Activated naive CD4-positive, alpha-beta T cell treated with anti-CD3 and anti-CD28 coated beads, Interleukin-2, amount 10 ng/mL, durations not matched to agents 7 days and 5 days (primary cell): ENCODE measurements around the gene ALX3.
"Not testable (repeated sequence)": the region's sequence is repeated elsewhere in the genome, so short reads cannot be mapped to it uniquely, and the experiment has no call there.

Source experiments
- CTCF ChIA-PET: fragments of 350-600 bp; sonication (Branson Sonifier 250); formaldehyde crosslinking; loops from one replicate; lab custom pipeline; 2021; ENCODE audit warnings: antibody characterized with exemption; lab: Charles Lee
- DNase-seq: peaks from one replicate; pipeline ENCODE4 v3.0.0-alpha.2; 2020
- H3K27ac Mint-ChIP-seq: one replicate; pipeline ENCODE4 v1.8.0; 2021; ENCODE audit warnings: mild to moderate bottlenecking, moderate library complexity, mixed read lengths
- H3K27me3 Mint-ChIP-seq: one replicate; pipeline ENCODE4 v1.8.0; 2021; ENCODE audit warnings: mild to moderate bottlenecking, mixed read lengths
- H3K36me3 Mint-ChIP-seq: one replicate; pipeline ENCODE4 v1.8.0; 2021; ENCODE audit warnings: mixed read lengths
- H3K4me1 Mint-ChIP-seq: one replicate; pipeline ENCODE4 v1.8.0; 2021; ENCODE audit warnings: mixed read lengths
- H3K4me3 Mint-ChIP-seq: one replicate; pipeline ENCODE4 v1.8.0; 2021; ENCODE audit warnings: mild to moderate bottlenecking, moderate library complexity, mixed read lengths
- H3K9me3 Mint-ChIP-seq: one replicate; pipeline ENCODE4 v1.8.0; 2021; ENCODE audit warnings: mixed read lengths

Gene ALX3

DNA sequence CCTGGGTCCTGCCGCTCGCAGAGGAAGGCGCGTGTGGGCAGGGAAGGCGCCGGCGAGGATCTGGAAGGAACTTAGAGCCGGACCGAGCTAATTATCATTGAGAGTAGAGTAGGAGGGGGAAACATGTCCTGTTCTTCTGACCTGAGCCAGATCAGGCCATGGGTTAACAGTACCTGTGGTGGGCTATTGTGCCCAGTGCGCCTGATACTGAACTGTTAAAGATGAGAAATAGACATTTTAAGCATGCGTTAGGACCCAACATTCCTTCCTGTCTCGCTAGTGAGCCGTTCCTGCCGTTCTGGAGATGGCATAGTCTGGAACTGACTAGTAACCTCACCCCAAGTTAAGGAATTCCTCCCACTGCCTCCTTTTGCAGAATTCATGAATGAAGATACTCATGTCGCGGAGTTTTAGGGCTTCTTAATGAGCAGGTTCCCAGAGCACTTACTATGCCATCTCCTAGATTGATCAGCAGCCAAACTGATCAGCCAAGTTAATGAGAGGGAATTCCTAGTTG, 35.2 kb downstream of the ALX3 start:
- Mint-ChIP-seq H3K36me3 (peaks cover 29% of the 10 kb centered on the region), H3K27ac (peak overlapping the region; percentile 83), H3K4me3 (peak overlapping the region; percentile 93), H3K9me3 (no peaks in the 10 kb centered on the region), H3K4me1 (peaks cover 61% of the 10 kb centered on the region), H3K27me3 (no peaks in the 10 kb centered on the region)
- CTCF ChIA-PET, result interaction anchor here (1.0 to 2.2 kb wide), 6 partner anchors 15 to 51 kb away, joined by 3 to 7 read pairs (median 5); partner anchors contain the start of gene AHCYL1
- no peak for DNase-seq

DNA sequence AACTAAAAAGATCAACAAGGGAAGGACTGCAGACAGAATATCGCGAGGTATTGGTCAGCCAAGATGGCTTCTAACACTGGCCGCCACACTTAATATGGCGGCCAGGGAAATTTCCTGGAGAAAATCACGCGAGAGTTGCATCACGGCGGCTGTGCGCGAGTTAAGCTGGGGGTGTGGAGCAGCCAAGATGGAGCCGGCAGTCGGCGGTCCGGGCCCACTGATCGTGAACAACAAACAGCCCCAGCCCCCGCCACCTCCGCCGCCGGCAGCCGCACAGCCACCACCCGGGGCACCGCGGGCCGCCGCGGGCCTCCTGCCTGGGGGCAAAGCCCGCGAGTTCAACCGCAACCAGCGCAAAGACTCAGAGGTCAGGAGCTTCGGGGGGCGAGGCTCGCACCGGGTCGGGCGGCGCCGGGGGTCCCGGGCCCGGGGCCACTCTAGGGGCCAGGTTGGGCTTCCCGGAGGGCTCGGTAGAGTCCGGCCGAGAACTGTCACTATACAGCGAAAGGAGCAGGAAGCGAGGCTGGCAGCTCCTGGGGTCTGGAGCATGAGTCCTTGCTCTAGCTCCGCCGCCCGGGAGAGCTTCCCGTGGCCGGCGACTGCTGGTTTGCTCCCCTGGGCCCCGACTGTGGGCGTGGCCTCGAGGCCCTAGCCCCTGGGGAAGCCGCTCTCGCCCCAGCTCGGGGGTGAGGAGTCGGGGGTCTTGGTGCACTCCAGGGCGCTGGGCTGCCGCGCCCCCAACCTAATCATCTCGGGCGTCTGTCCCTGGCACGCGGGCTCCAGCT, 35.8 kb downstream of the ALX3 start, which contains the start of gene STRIP1:
Gene STRIP1 (plus strand): TSS at position 174 of the 785 bp plus-strand sequence. CDS start 14 bp downstream, at position 188.
- CTCF ChIA-PET, result interaction anchor here (1.0 to 2.2 kb wide), 6 partner anchors 15 to 50 kb away, joined by 3 to 7 read pairs (median 6); partner anchors contain the start of gene AHCYL1
- H3K4me3 Mint-ChIP-seq, result peak within 1 kb of the TSS; percentile 93
- peaks cover 63% of the 10 kb centered on the region for H3K4me1 Mint-ChIP-seq
- H3K9me3 Mint-ChIP-seq, result no peaks in the 10 kb centered on the region
- peak; percentile 96 for DNase-seq
- H3K27me3 Mint-ChIP-seq, result no peaks in the 10 kb centered on the region
- peak within 1 kb of the TSS; percentile 89 for H3K27ac Mint-ChIP-seq
- H3K36me3 Mint-ChIP-seq, result peaks cover 27% of the 10 kb centered on the region

DNA sequence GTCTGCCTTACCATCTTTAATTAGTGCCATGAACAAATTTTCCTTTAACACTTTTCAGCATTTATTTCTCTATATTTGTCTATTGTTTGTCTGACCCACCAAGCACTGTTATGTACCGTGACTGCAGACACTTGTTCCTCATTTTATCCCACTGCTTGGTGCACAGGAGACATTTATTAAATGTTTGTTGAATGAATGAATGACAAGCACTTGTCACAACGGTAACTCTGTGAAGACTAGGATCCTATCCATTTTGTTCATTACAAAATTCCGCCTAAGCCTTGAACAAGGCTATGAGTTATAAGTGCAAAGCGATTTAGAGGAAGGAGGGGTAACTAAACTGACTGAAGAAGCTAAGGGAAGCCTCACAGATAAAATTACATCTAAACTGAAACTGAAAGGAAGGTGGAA, 36.4 kb downstream of the ALX3 start:
- no peak for DNase-seq
- H3K4me3 Mint-ChIP-seq, result peak overlapping the region; percentile 92
- CTCF ChIA-PET, result interaction anchor here (1.0 to 2.2 kb wide), 5 partner anchors 18 to 50 kb away, joined by 4 to 7 read pairs (median 6); partner anchors contain the start of gene AHCYL1
- no peaks in the 10 kb centered on the region for H3K9me3 Mint-ChIP-seq
- H3K27ac Mint-ChIP-seq, result peak overlapping the region; percentile 89
- H3K4me1 Mint-ChIP-seq, result peaks cover 65% of the 10 kb centered on the region
- H3K36me3 Mint-ChIP-seq, result peaks cover 22% of the 10 kb centered on the region
- no peaks in the 10 kb centered on the region for H3K27me3 Mint-ChIP-seq

DNA sequence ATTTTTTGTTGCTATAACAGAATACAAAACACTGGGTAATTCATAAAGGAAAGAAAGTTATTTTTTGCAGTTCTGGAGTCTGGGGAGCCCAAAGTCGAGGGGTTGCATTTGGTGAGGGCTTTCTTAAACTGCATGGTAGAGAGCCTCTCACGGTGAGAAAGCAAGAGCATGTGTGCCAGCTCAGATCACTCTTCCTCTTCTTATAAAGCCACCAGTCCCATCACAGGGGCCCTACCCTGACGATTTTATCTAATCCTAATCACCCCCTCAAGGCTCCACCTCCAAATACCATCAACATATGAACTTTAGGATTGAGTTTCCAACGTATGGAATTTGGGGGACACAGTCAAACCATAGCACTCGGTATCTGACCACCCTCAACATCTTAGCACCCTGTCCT, 37.1 kb downstream of the ALX3 start:
- H3K36me3 Mint-ChIP-seq, result peaks cover 17% of the 10 kb centered on the region
- CTCF ChIA-PET, result no interaction called here
- H3K27me3 Mint-ChIP-seq, result no peaks in the 10 kb centered on the region
- H3K4me3 Mint-ChIP-seq, result no peak overlapping the region
- H3K27ac Mint-ChIP-seq, result peak overlapping the region; percentile 89
- peaks cover 65% of the 10 kb centered on the region for H3K4me1 Mint-ChIP-seq
- no peak for DNase-seq
- no peaks in the 10 kb centered on the region for H3K9me3 Mint-ChIP-seq

DNA sequence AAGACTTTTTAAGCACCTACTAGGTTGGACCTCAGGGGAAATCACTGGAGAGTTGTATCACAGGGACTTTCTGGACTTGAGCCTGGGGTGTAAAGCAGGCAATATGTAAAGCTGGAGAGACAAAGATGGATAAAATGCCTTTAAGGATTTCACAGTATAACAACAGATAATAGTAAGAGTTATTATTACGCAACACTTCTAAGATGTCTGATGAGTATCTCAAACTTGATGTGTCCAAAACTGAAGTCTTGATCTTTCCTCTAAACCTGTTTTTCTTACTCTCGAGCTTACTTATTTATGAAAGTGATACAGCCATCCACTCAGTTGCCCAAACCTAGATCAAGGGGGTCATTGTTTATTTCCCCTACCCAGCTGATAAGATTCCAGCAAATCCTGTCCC, 38.1 kb downstream of the ALX3 start:
- peaks cover 65% of the 10 kb centered on the region for H3K4me1 Mint-ChIP-seq
- peak overlapping the region; percentile 6 for H3K27ac Mint-ChIP-seq
- no peak for DNase-seq

DNA sequence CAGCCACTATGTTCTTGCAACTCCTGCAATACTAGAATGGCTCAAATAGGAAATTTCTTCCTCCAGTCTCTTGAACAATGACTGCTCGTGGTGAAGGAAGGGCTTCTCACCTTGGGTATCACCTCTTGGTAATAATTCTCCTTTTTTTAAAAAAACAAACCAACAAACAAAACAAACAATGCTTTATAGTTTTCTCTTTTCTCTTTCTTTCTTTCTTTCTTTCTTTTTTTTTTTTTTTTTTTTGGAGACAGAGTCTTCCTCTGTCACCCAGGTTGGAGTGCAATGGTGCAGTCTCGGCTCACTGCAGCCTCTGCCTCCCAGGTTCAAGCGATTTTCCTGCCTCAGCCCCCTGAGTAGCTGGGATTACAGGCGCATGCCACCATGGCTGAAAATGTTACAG, 39.8 kb downstream of the ALX3 start:
- CTCF ChIA-PET, result interaction anchor here (0.9 to 3.0 kb wide), 12 partner anchors 11 to 74 kb away, joined by 3 to 19 read pairs (median 8); partner anchors contain the start of gene AHCYL1
- Mint-ChIP-seq H3K27ac (peak overlapping the region; percentile 89), H3K4me3 (peak overlapping the region; percentile 73), H3K4me1 (peaks cover 51% of the 10 kb centered on the region)
- DNase-seq, H3K27me3 Mint-ChIP-seq, H3K36me3 Mint-ChIP-seq, H3K9me3 Mint-ChIP-seq: not testable (repeated sequence)

More for the DNA sequence above, 38.1 kb downstream of the ALX3 start:
- H3K4me3 Mint-ChIP-seq, result no peak overlapping the region
- CTCF ChIA-PET, result interaction anchor here (0.7 to 1.6 kb wide), 4 partner anchors 21 to 74 kb away, joined by 3 to 9 read pairs (median 5); partner anchors contain the start of gene AHCYL1
- H3K9me3 Mint-ChIP-seq, result no peaks in the 10 kb centered on the region
- H3K36me3 Mint-ChIP-seq, result peaks cover 12% of the 10 kb centered on the region
- H3K27me3 Mint-ChIP-seq, result no peaks in the 10 kb centered on the region

DNA sequence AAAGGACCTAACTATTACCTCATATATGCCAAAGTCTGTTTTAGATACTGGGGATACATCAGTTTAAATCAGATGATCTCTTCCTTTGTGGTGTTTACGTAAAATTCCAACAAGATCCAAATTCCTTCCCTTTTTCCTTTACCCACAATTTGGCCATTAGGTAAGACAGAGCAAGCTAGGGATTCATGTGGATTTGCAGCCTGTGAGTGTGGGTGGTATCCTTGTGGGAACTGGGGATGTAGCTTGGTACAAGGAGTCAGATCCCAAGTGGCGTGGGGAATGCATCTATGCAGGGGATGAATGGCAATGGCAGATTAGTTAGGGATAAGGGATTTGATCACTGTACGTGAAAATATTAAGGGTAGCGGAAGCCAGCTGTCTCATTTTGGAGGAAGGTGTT, 45.9 kb downstream of the ALX3 start:
- Mint-ChIP-seq H3K4me1 (peaks cover 2% of the 10 kb centered on the region), H3K36me3 (peaks cover 22% of the 10 kb centered on the region), H3K27ac (no peak overlapping the region), H3K27me3 (no peaks in the 10 kb centered on the region), H3K4me3 (no peak overlapping the region), H3K9me3 (no peaks in the 10 kb centered on the region)
- CTCF ChIA-PET, result no interaction called here
- no peak for DNase-seq

DNA sequence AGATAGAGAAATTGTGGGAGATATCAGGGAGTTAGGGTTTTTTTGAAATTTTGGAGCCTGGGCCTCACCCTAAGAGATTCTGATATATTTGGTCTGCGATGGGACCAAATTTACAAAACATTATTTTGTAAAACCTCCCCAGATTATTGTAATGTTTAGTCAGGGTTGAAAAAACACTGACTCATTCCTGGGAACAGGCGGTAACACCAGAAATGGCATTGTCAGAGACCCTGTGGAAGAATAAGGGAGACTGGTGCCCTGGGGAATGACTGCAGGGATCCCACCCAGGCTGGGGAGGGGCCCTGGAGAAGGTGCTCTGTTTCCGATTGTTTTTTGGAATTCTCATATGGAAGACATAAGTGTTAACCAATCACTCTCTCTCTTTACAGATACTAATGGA, 49.2 kb downstream of the ALX3 start:
- Mint-ChIP-seq H3K27me3 (no peaks in the 10 kb centered on the region), H3K4me1 (no peaks in the 10 kb centered on the region), H3K9me3 (no peaks in the 10 kb centered on the region), H3K27ac (no peak overlapping the region), H3K36me3 (peaks cover 46% of the 10 kb centered on the region), H3K4me3 (no peak overlapping the region)
- no peak for DNase-seq
- CTCF ChIA-PET, result interaction anchor here (2.6 kb wide), 1 partner anchor 9 kb away, joined by 19 read pairs; no protein-coding TSS in a partner anchor

DNA sequence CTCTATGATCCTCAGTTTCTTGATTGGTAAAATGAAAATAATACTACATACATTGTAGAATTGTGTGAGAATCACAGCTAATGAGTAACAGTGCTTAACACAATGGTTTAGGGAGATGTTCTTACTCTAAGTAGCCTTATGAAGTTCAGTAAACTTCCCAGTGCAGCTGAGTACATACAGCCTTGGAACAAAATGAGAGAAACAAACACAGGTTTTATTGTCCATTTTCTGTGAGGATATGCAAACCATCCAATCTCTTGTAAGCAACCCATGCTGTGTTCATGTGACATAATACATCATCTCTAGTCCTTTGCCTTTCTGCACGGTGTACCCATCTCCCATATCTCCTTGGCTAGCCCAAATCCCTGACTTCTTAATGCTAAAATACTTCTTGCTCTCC, 50.7 kb downstream of the ALX3 start:
- Mint-ChIP-seq H3K36me3 (peaks cover 56% of the 10 kb centered on the region), H3K9me3 (no peaks in the 10 kb centered on the region), H3K27ac (no peak overlapping the region), H3K4me3 (no peak overlapping the region), H3K27me3 (no peaks in the 10 kb centered on the region), H3K4me1 (no peaks in the 10 kb centered on the region)
- DNase-seq, result no peak
- CTCF ChIA-PET, result interaction anchor here (0.8 to 2.6 kb wide), 6 partner anchors 9 to 380 kb away, joined by 3 to 19 read pairs (median 4); partner anchors contain the start of gene AHCYL1

DNA sequence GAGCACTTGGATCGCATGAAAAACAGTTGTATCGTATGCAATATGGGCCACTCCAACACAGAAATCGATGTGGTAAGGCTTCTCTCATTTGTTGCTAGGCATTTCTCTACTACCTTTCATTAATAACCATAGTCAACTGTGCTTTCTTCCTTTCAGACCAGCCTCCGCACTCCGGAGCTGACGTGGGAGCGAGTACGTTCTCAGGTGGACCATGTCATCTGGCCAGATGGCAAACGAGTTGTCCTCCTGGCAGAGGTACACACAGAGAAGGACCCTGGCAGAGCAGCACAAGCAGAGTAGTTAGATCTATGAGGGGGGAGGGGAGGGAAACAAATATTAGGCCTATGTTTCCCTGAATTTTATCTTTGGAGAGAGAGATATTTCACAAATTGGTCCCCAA, 52.1 kb downstream of the ALX3 start:
- CTCF ChIA-PET, result interaction anchor here (1.2 to 2.6 kb wide), 3 partner anchors 12 to 72 kb away, joined by 3 to 19 read pairs (median 8); partner anchors contain the start of gene AHCYL1
- no peak overlapping the region for H3K27ac Mint-ChIP-seq

DNA sequence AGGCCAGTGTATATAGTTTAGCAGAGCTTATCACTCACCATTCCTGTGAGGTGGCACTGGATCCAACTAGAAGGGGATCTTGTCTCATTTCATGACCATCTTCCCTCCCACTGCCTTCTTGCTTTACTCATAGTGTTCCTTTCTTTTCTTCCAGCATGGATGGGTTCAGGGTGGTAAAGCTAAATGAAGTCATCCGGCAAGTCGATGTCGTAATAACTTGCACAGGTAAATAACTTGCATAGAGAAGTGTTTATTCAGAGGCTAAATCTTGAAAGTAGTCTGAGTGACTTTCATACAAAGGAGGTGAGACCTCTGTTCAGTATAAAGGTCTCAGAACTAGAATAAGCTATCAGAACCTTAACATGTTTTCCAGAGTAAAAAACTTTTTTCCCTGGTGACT, 52.7 kb downstream of the ALX3 start:
- no peaks in the 10 kb centered on the region for H3K27me3 Mint-ChIP-seq
- no peak overlapping the region for H3K4me3 Mint-ChIP-seq
- H3K36me3 Mint-ChIP-seq, result peaks cover 61% of the 10 kb centered on the region
- H3K4me1 Mint-ChIP-seq, result no peaks in the 10 kb centered on the region
- H3K9me3 Mint-ChIP-seq, result no peaks in the 10 kb centered on the region
- DNase-seq, result no peak
- H3K27ac Mint-ChIP-seq, result no peak overlapping the region
- CTCF ChIA-PET, result interaction anchor here (2.3 kb wide), 1 partner anchor 12 kb away, joined by 7 read pairs; no protein-coding TSS in a partner anchor

More for the DNA sequence above, 52.1 kb downstream of the ALX3 start:
- H3K36me3 Mint-ChIP-seq, result peaks cover 59% of the 10 kb centered on the region
- H3K4me3 Mint-ChIP-seq, result no peak overlapping the region
- no peak for DNase-seq
- H3K9me3 Mint-ChIP-seq, result no peaks in the 10 kb centered on the region
- no peaks in the 10 kb centered on the region for H3K4me1 Mint-ChIP-seq
- H3K27me3 Mint-ChIP-seq, result no peaks in the 10 kb centered on the region

DNA sequence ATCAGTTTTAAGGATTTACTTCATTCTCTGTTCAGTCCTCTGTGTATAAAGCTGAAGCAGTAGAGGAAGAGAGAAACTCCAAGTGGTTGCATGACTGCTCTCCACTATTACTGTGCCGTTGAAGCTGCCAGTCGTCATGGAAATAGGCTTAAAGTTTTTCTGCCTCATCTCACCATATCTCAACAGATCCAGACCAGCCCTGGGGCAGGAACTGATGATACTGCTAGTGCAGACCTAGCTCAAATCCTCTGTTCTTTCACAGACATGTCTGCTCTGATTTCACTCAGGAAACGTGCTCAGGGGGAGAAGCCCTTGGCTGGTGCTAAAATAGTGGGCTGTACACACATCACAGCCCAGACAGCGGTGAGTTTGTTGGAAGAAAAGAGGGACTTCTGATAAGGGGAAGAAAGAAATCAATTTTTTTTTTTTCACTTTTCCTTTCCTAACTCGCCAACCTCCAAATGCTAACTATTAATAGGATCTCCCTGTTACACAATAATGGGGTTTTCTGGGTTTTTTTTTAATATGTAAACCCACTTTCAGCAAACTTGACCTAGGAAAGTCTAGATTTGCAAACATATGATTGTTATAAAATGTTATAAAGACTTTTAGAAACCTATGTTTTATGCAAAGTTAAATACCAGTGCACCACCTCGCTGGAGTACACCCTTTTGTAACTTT, 58.2 kb downstream of the ALX3 start:
- Mint-ChIP-seq H3K4me1 (peaks cover 3% of the 10 kb centered on the region), H3K9me3 (no peaks in the 10 kb centered on the region), H3K27me3 (no peaks in the 10 kb centered on the region), H3K4me3 (no peak overlapping the region), H3K27ac (peak overlapping the region; percentile 43), H3K36me3 (peaks cover 39% of the 10 kb centered on the region)
- DNase-seq, result no peak
- CTCF ChIA-PET, result interaction anchor here (1.3 to 5.2 kb wide), 10 partner anchors 10 to 372 kb away, joined by 3 to 56 read pairs (median 6); partner anchors contain the start of gene AHCYL1

DNA sequence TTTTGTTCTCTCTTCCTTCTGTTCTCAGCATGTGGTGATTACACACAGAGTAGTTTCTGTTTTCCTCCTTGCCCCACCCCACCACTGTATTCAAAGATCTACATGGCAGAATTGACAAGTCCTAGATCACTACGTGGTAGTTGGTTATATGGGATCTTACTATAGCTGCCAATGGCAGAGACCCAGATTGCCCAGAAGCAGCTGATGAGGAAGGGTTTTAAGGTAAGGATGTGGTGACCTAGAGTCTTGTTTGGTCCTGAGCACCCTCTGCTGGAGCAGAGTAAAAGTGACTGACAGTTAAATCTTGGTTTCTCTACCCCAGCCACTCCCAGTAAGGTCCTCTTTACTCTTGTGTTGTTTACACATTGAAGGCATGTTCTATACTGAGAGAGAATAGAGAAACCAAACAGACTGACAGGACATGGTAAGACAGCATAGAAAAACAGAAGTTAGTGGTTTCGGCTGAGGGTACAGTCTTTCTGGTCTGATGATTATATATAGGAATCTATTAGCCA, 58.9 kb downstream of the ALX3 start:
- CTCF ChIA-PET, result interaction anchor here (0.6 to 5.2 kb wide), 13 partner anchors 8 to 372 kb away, joined by 3 to 56 read pairs (median 6); partner anchors contain the start of gene AHCYL1
- H3K36me3 Mint-ChIP-seq, result peaks cover 37% of the 10 kb centered on the region
- H3K4me3 Mint-ChIP-seq, result no peak overlapping the region
- peak overlapping the region; percentile 43 for H3K27ac Mint-ChIP-seq
- H3K9me3 Mint-ChIP-seq, result no peaks in the 10 kb centered on the region
- H3K27me3 Mint-ChIP-seq, result no peaks in the 10 kb centered on the region
- DNase-seq, result peak; percentile 63
- H3K4me1 Mint-ChIP-seq, result peaks cover 3% of the 10 kb centered on the region
